Transverse colon (tissue), 4 donors: ENCODE results near the gene OR10AD1.

ENCODE experiments used
- CTCF ChIP-seq, 5 experiments: fragments of 200-600 bp in 3 of 5; fragments of 450-650 bp in 2 of 5; sonication (generic) in 3 of 5; IDR thresholded peaks; 1 replicate in 2 of 5; 2 replicates in 3 of 5; pipeline ENCODE4 v1.5.1; 2016 to 2017; ENCODE audit warnings: antibody characterized with exemption in 5 of 5, inconsistent platforms in 3 of 5, mild to moderate bottlenecking in 2 of 5, moderate library complexity in 1 of 5
- EP300 ChIP-seq: sonication (generic); formaldehyde crosslinking; IDR thresholded peaks from one replicate; pipeline ENCODE4 v1.6.1; 2017; ENCODE audit warnings: antibody characterized with exemption, low read depth
- POLR2A ChIP-seq: fragments of 450-650 bp; IDR thresholded peaks from one replicate; pipeline ENCODE4 v1.6.1; 2016; ENCODE audit warnings: antibody characterized with exemption, mild to moderate bottlenecking, moderate library complexity
- POLR2AphosphoS5 ChIP-seq, 3 donors: sonication (generic); formaldehyde crosslinking; IDR thresholded peaks; one replicate each; pipeline ENCODE4 v1.6.1; 2016; ENCODE audit warnings: antibody characterized with exemption in 3 of 3

GRCh38 chr12:48201516-48201915 lies 1.6 kb downstream of the OR10AD1 start:
- no peak for TF ChIP-seq CTCF (IDR thresholded peaks at IDR 0.05)
- TF ChIP-seq POLR2AphosphoS5 (IDR thresholded peaks at IDR 0.05) = no peak
- TF ChIP-seq EP300 = no peak
- no peak for TF ChIP-seq POLR2A
